ENCODE data around the gene CAMKMT. TPM values are rescaled to one million over a fixed set of nuclear protein-coding genes. Genes with fewer than 3 reads are reported as not detected.
"Not testable (repeated sequence)": the region's sequence is repeated elsewhere in the genome, so short reads cannot be mapped to it uniquely, and the experiment has no call there.

Gene CAMKMT
- total RNA-seq, 2 experiments from 2014 or later = 12.1 to 14.1 TPM

DNA sequence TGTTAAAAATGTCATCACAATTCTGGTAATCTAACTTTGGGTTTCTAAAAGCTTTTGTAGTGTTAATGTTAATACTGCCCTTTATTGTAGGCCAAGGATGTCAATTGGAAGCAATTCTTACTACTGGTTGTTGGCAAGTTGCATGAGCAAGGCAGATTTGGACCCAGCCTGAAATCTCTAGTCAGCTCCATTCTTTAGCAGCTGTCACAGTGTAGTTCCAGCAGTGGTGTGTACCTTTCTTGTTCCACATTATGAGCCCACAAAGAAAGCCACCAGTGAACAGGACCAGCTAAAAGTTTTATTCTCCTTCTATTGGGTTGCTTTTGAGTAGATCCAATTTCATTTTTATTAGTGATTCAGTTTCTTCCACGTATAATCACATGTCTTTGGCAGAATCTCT is 133.8 kb downstream of the CAMKMT start:
- POLR2A ChIA-PET = no interaction called here
- no peak for TF ChIP-seq CTCF (IDR thresholded peaks at IDR 0.05)
- no peaks in the 10 kb centered on the region for H3K9me3 Mint-ChIP-seq
- DNase-seq (no peak), ATAC-seq (no peak)
- no peaks in the 10 kb centered on the region for H3K36me3 Mint-ChIP-seq (ENCODE audit: low read depth)
- H3K4me1 Mint-ChIP-seq (ENCODE audit: low read depth) = no peaks in the 10 kb centered on the region
- intact Hi-C loops (cut with micrococcal nuclease) = no loop called here
- CTCF ChIA-PET = interaction anchor here (1.0 to 7.8 kb wide), 2 partner anchors 16 to 21 kb away, joined by 3 to 48 read pairs; no protein-coding TSS in a partner anchor
- no peak overlapping the region for H3K4me3 Mint-ChIP-seq
- no peaks in the 10 kb centered on the region for H3K27me3 Mint-ChIP-seq
- no peak overlapping the region for H3K27ac Mint-ChIP-seq

- no peaks in the 10 kb centered on the region for H3K27me3 Mint-ChIP-seq
- CTCF ChIA-PET = interaction anchor here (7.8 kb wide), 1 partner anchor 16 kb away, joined by 48 read pairs; no protein-coding TSS in a partner anchor
- no peak overlapping the region for H3K27ac Mint-ChIP-seq
- no peaks in the 10 kb centered on the region for H3K36me3 Mint-ChIP-seq (ENCODE audit: low read depth)
- no peak for TF ChIP-seq CTCF (IDR thresholded peaks at IDR 0.05)
- no peak overlapping the region for H3K4me3 Mint-ChIP-seq
- ATAC-seq (no peak), DNase-seq (no peak)
- H3K9me3 Mint-ChIP-seq = no peaks in the 10 kb centered on the region
- POLR2A ChIA-PET = no interaction called here
- no peaks in the 10 kb centered on the region for H3K4me1 Mint-ChIP-seq (ENCODE audit: low read depth)
- intact Hi-C loops (cut with micrococcal nuclease) = no loop called here
These were observed 134.4 kb downstream of the CAMKMT start for GRCh38 chr2:44496130-44496529.

- Mint-ChIP-seq H3K9me3 (no peaks in the 10 kb centered on the region), H3K27ac (no peak overlapping the region), H3K36me3 (ENCODE audit: low read depth) (no peaks in the 10 kb centered on the region), H3K4me1 (ENCODE audit: low read depth) (no peaks in the 10 kb centered on the region), H3K27me3 (no peaks in the 10 kb centered on the region), H3K4me3 (no peak overlapping the region)
- CTCF ChIA-PET = interaction anchor here (7.8 kb wide), 1 partner anchor 19 kb away, joined by 48 read pairs; no protein-coding TSS in a partner anchor
- POLR2A ChIA-PET = no interaction called here
- intact Hi-C loops (cut with micrococcal nuclease) = no loop called here
- TF ChIP-seq CTCF (IDR thresholded peaks at IDR 0.05) = no peak
- DNase-seq (no peak), ATAC-seq (no peak)
These were observed 136.8 kb downstream of the CAMKMT start for GRCh38 chr2:44498551-44498950.

DNA sequence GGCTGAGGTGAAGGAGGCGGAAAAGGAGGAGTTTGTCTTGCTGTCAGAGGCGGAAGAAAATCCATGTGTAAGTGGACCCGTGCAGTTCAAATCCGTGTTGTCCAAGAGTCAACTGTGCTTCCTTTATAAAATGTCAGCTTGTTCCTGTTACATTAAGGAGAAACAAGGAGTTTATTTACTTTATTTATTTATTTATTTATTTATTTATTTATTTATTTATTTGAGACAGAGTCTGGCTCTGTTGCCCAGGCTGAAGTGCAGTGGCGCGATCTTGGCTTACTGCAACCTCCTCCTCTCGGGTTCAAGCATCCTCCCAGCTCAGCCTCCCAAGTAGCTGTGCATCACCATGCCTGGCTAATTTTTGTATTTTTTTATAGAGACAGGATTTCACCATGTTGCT is 143.9 kb downstream of the CAMKMT start:
- H3K9me3 Mint-ChIP-seq; intact Hi-C loops (cut with micrococcal nuclease); H3K36me3 Mint-ChIP-seq (ENCODE audit: low read depth); ATAC-seq; H3K4me1 Mint-ChIP-seq (ENCODE audit: low read depth); H3K4me3 Mint-ChIP-seq; POLR2A ChIA-PET; H3K27me3 Mint-ChIP-seq; DNase-seq; H3K27ac Mint-ChIP-seq: not testable (repeated sequence)
- CTCF ChIA-PET = interaction anchor here (0.8 to 3.9 kb wide), 4 partner anchors 10 to 450 kb away, joined by 3 to 13 read pairs (median 3); no protein-coding TSS in a partner anchor

DNA sequence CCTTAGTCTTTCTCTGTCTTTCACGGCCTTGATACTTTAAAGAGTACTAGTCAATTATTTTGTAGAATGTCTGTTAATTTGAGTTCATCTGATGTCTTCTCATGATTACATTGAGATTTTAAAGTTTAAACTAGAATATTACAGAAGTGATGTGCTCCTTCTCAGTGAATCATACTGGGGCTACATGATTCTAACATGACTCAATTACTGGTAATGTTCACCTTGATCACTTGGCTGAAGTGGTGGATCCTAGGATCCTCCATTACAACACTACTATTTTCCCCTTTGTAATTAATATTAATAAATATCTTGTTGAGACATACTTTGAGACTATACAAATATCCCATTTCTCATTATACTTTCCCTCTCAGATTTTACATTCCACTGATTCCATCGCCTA is 148.5 kb downstream of the CAMKMT start:
- no peak for TF ChIP-seq CTCF (IDR thresholded peaks at IDR 0.05)
- no peak overlapping the region for H3K27ac Mint-ChIP-seq
- POLR2A ChIA-PET = no interaction called here

More for the DNA sequence above, 148.5 kb downstream of the CAMKMT start:
- H3K9me3 Mint-ChIP-seq = peaks cover 2% of the 10 kb centered on the region
- no peaks in the 10 kb centered on the region for H3K27me3 Mint-ChIP-seq
- H3K4me3 Mint-ChIP-seq = no peak overlapping the region
- peaks cover 8% of the 10 kb centered on the region for H3K36me3 Mint-ChIP-seq (ENCODE audit: low read depth)
- intact Hi-C loops (cut with micrococcal nuclease) = no loop called here
- peaks cover 4% of the 10 kb centered on the region for H3K4me1 Mint-ChIP-seq (ENCODE audit: low read depth)
- CTCF ChIA-PET = interaction anchor here (2.3 kb wide), 1 partner anchor 31 kb away, joined by 10 read pairs; no protein-coding TSS in a partner anchor
- DNase-seq = no peak
- no peak for ATAC-seq

All from activated CD8-positive, alpha-beta T cell treated with anti-CD3 and anti-CD28 coated beads for 36 hours (primary cell).